ENCODE data around the gene NDUFAF8. TPM values are rescaled to one million over a fixed set of nuclear protein-coding genes. Genes with fewer than 3 reads are reported as not detected.
A peak's percentile ranks its signal among the peaks of the same experiment; 100 is the strongest.
"Not testable (repeated sequence)": the region's sequence is repeated elsewhere in the genome, so short reads cannot be mapped to it uniquely, and the experiment has no call there.

NDUFAF8 gene
- total RNA-seq, 2 donors from 2014 or later = 23.2 to 29.9 TPM

- no peak for DNase-seq
- intact Hi-C loops (cut with DNase I, micrococcal nuclease) = no loop called here
- ATAC-seq = no peak
These were observed 17.7 kb upstream of the NDUFAF8 start for GRCh38 chr17:81221371-81221841.

GRCh38 chr17:81221842-81222619, 17.1 kb upstream of the NDUFAF8 start:
- intact Hi-C loops (cut with DNase I, micrococcal nuclease) = no loop called here
- DNase-seq = no peak
- no peak for ATAC-seq

GRCh38 chr17:81222620-81222905, 16.6 kb upstream of the NDUFAF8 start:
- ATAC-seq (peak; percentile 0), DNase-seq (no peak)
- intact Hi-C loops (cut with DNase I, micrococcal nuclease) = no loop called here

GRCh38 chr17:81222906-81223761, 16.0 kb upstream of the NDUFAF8 start, which contains the start of gene CEP131:
Gene CEP131 (minus strand): TSS chr17:81222965. CDS start chr17:81220056, 2,909 bp downstream.
- intact Hi-C loops (cut with DNase I, micrococcal nuclease) = no loop called here
- DNase-seq (peak; percentile 99), ATAC-seq (peak; percentile 93)

- intact Hi-C loops (cut with DNase I, micrococcal nuclease) = no loop called here
- no peak for ATAC-seq
- DNase-seq = peak in 1 of 2 donors; percentile 40
These were observed 15.4 kb upstream of the NDUFAF8 start for GRCh38 chr17:81223762-81224130.

GRCh38 chr17:81227630-81228029, 11.5 kb upstream of the NDUFAF8 start:
- ATAC-seq; intact Hi-C loops (cut with DNase I, micrococcal nuclease); DNase-seq: not testable (repeated sequence)

- intact Hi-C loops (cut with DNase I, micrococcal nuclease) = no loop called here
- DNase-seq (no peak), ATAC-seq (no peak)
These were observed 10.7 kb upstream of the NDUFAF8 start for GRCh38 chr17:81228420-81228819.

- DNase-seq = no peak
- no peak for ATAC-seq
- intact Hi-C loops (cut with DNase I, micrococcal nuclease) = no loop called here
These were observed 10.1 kb upstream of the NDUFAF8 start for GRCh38 chr17:81228834-81229665.

- DNase-seq = no peak
- ATAC-seq = no peak
- intact Hi-C loops (cut with DNase I, micrococcal nuclease) = no loop called here
These were observed 9.5 kb upstream of the NDUFAF8 start for GRCh38 chr17:81229666-81229920.

- ATAC-seq (peak; percentile 35), DNase-seq (no peak)
- intact Hi-C loops (cut with DNase I, micrococcal nuclease) = no loop called here
These were observed 8.9 kb upstream of the NDUFAF8 start for GRCh38 chr17:81230043-81230820.

- no peak for DNase-seq
- intact Hi-C loops (cut with DNase I, micrococcal nuclease) = no loop called here
- ATAC-seq = no peak
These were observed 7.9 kb upstream of the NDUFAF8 start for GRCh38 chr17:81231121-81231645.

GRCh38 chr17:81231766-81232581, 7.1 kb upstream of the NDUFAF8 start:
- DNase-seq (no peak), ATAC-seq (no peak)
- intact Hi-C loops (cut with DNase I, micrococcal nuclease) = no loop called here

- ATAC-seq = no peak
- no peak for DNase-seq
These were observed 6.4 kb upstream of the NDUFAF8 start for GRCh38 chr17:81232616-81233241.

GRCh38 chr17:81233316-81233715, 5.8 kb upstream of the NDUFAF8 start:
- no peak for ATAC-seq
- intact Hi-C loops (cut with DNase I, micrococcal nuclease) = no loop called here
- DNase-seq = no peak

More at GRCh38 chr17:81232616-81233241, 6.4 kb upstream of the NDUFAF8 start:
- intact Hi-C loops (cut with DNase I, micrococcal nuclease) = no loop called here

- ATAC-seq = no peak
- DNase-seq = no peak
- intact Hi-C loops (cut with DNase I, micrococcal nuclease) = no loop called here
These were observed 5.2 kb upstream of the NDUFAF8 start for GRCh38 chr17:81233811-81234505.

- ATAC-seq (no peak), DNase-seq (no peak)
- intact Hi-C loops (cut with DNase I, micrococcal nuclease) = no loop called here
These were observed 4.6 kb upstream of the NDUFAF8 start for GRCh38 chr17:81234506-81234855.
